Endothelial cell of umbilical vein (primary cell): ENCODE results near the gene EIF2B2. TPM values are rescaled to one million over a fixed set of nuclear protein-coding genes. Genes with fewer than 3 reads are reported as not detected.

ENCODE experiments used
- BruUV-seq: library from RNA; stranded (reverse); fragments of 400-500 nt; replicated peaks from 2 replicates; lab custom pipeline; 2021; lab: Mats Ljungman, UMichigan
- CTCF ChIA-PET: fragments of 300-600, 350-600 bp; sonication (Branson Sonifier 250); formaldehyde crosslinking; loops from one replicate; lab custom pipeline; 2021; ENCODE audit warnings: antibody characterized with exemption, inconsistent platforms; lab: Charles Lee
- POLR2A ChIA-PET: fragments of 300-600, 350-600 bp; sonication (Branson Sonifier 250); formaldehyde crosslinking; loops from one replicate; lab custom pipeline; 2021; ENCODE audit warnings: antibody characterized with exemption, inconsistent platforms; lab: Charles Lee
- DNase-seq: peaks from one replicate; pipeline ENCODE4 v3.0.0-alpha.2; 2011; ENCODE audit warnings: low read depth, low spot score
- FAIRE-seq: peaks from 2 replicates; lab custom pipeline; 2011; peaks lifted over from hg19 to GRCh38; lab: Jason Lieb, UNC
- H2AFZ ChIP-seq: 2 replicates; pipeline ENCODE4 v1.6.0; 2012; ENCODE audit warnings: low read depth, low read length, control low read depth, inconsistent platforms
- H3K27ac ChIP-seq: 2 replicates; pipeline ENCODE4 v1.5.1; 2011; ENCODE audit warnings: low read depth, mild to moderate bottlenecking, control low read depth, low read length, moderate library complexity; ENCODE audit not compliant: insufficient read depth
- H3K27me3 ChIP-seq, 2 experiments: 2 replicates each; pipeline versions ENCODE4 v1.6.0 to v1.6.1; 2011; ENCODE audit warnings: low read length in 2 of 2, mixed read lengths in 1 of 2; ENCODE audit not compliant: control insufficient read depth in 2 of 2, insufficient read depth in 2 of 2
- H3K36me3 ChIP-seq, 2 experiments: 2 replicates in 1 of 2; 3 replicates in 1 of 2; pipeline ENCODE4 v1.5.1; 2011; ENCODE audit warnings: low read length in 2 of 2, mild to moderate bottlenecking in 1 of 2, moderate library complexity in 1 of 2; ENCODE audit not compliant: control insufficient read depth in 2 of 2, insufficient read depth in 2 of 2; ENCODE audit errors: extremely low read depth in 1 of 2
- H3K4me1 ChIP-seq: 3 replicates; pipeline ENCODE4 v1.5.1; 2011; ENCODE audit warnings: mild to moderate bottlenecking, low read length; ENCODE audit not compliant: control insufficient read depth, insufficient read depth; ENCODE audit errors: extremely low read depth
- H3K4me2 ChIP-seq: 2 replicates; pipeline ENCODE4 v1.6.1; 2011; ENCODE audit warnings: low read length, control low read depth, mixed read lengths; ENCODE audit not compliant: insufficient read depth
- H3K4me3 ChIP-seq, 3 experiments: fragments of 200-600 bp in 1 of 3; sonication (generic), shearing (Covaris generic) in 1 of 3; replicated peaks in 1 of 3; 2 replicates each; pipeline ENCODE4 v1.5.1; 2011 to 2016; ENCODE audit warnings: control low read depth in 3 of 3, low read length in 3 of 3, mild to moderate bottlenecking in 2 of 3, inconsistent platforms in 1 of 3, low read depth in 1 of 3, moderate library complexity in 1 of 3; ENCODE audit not compliant: insufficient read depth in 1 of 3
- H3K79me2 ChIP-seq: 2 replicates; pipeline ENCODE4 v1.6.0; 2012; ENCODE audit warnings: low read length, inconsistent platforms; ENCODE audit not compliant: control insufficient read depth, insufficient read depth
- H3K9ac ChIP-seq: replicated peaks from 2 replicates; pipeline ENCODE3; 2011; ENCODE audit warnings: low read length, control low read depth; ENCODE audit not compliant: insufficient read depth; ENCODE audit errors: extremely low read depth
- H3K9me1 ChIP-seq: replicated peaks from 3 replicates; pipeline ENCODE4 v1.6.0; 2011; ENCODE audit warnings: mild to moderate bottlenecking, low read length; ENCODE audit not compliant: control insufficient read depth, insufficient read depth; ENCODE audit errors: extremely low read depth
- H3K9me3 ChIP-seq: replicated peaks from 2 replicates; pipeline ENCODE4 v1.5.1; 2012; ENCODE audit warnings: low read length, inconsistent platforms; ENCODE audit not compliant: control insufficient read depth, insufficient read depth
- H4K20me1 ChIP-seq: replicated peaks from 2 replicates; pipeline ENCODE3; 2011; ENCODE audit warnings: mild to moderate bottlenecking, low read length; ENCODE audit not compliant: control insufficient read depth, insufficient read depth; ENCODE audit errors: extremely low read depth
- EZH2 ChIP-seq: IDR thresholded peaks from 2 replicates; pipeline ENCODE4 v1.6.1; 2012; ENCODE audit warnings: borderline replicate concordance, low read depth, mild to moderate bottlenecking, moderate library complexity, low read length, inconsistent platforms; ENCODE audit not compliant: severe bottlenecking
- FOS ChIP-seq: IDR thresholded peaks from 2 replicates; pipeline ENCODE4 v1.6.1; 2011; ENCODE audit warnings: mild to moderate bottlenecking, low read length, moderate library complexity, borderline replicate concordance; ENCODE audit not compliant: insufficient read depth
- GATA2 ChIP-seq: IDR thresholded peaks from 2 replicates; pipeline ENCODE4 v1.7.0; 2011; ENCODE audit warnings: low read depth, mild to moderate bottlenecking, moderate library complexity, mixed read lengths, low read length; ENCODE audit not compliant: insufficient read length, insufficient read depth
- JUN ChIP-seq: IDR thresholded peaks from 2 replicates; pipeline ENCODE4 v1.6.1; 2011; ENCODE audit warnings: borderline replicate concordance, low read depth; ENCODE audit not compliant: insufficient read length, insufficient read depth
- MYC ChIP-seq: IDR thresholded peaks from one replicate; pipeline ENCODE4 v1.6.1; 2011; ENCODE audit warnings: mild to moderate bottlenecking, low read depth, low read length
- POLR2A ChIP-seq: IDR thresholded peaks from 2 replicates; pipeline ENCODE4 v1.6.1; 2012; ENCODE audit warnings: low read depth, mild to moderate bottlenecking, control low read depth, low read length
- POLR2AphosphoS5 ChIP-seq: IDR thresholded peaks from 2 replicates; pipeline ENCODE4 v1.6.1; 2012; ENCODE audit warnings: low read depth, mild to moderate bottlenecking, control low read depth, low read length, moderate library complexity; ENCODE audit not compliant: insufficient read depth
- dilution Hi-C: fragments of 300-500 bp; cut with MboI; formaldehyde crosslinking; loops from one replicate; pipeline ENCODE4 v1.15.0; 2019; ENCODE audit warnings: low sequenced_read_pairs; ENCODE audit not compliant: extremely low pct_ligation_motif_present
- intact Hi-C: fragments of 100-400 bp; cut with micrococcal nuclease; formaldehyde crosslinking; loops from one replicate; pipeline ENCODE4 v1.10.0; 2022
- polyA plus RNA-seq, 4 experiments: library from polyadenylated mRNA; depleted of rRNA in 3 of 4; stranded (reverse) in 3 of 4; unstranded in 1 of 4; fragments of >200 nt; gene quantifications; 2 replicates each; pipeline versions ENCODE4 v1.2.1 to v1.2.3, GENCODE V29; 2011 to 2012; ENCODE audit warnings: missing spikeins in 1 of 4
- total RNA-seq: library from RNA; stranded (reverse); gene quantifications from 2 replicates; pipeline ENCODE4 v1.2.3, GENCODE V29; 2021
- TF ChIP-seq, protein P1 (sequence below), 2 donors: IDR thresholded peaks; 1 replicate in 1 of 2; 2 replicates in 1 of 2; pipeline ENCODE4 v1.5.1; 2011; ENCODE audit warnings: low read length in 2 of 2, mild to moderate bottlenecking in 2 of 2, moderate library complexity in 2 of 2, control low read depth in 1 of 2, inconsistent platforms in 1 of 2, low read depth in 1 of 2; ENCODE audit not compliant: insufficient read depth in 1 of 2; ENCODE audit errors: extremely low read depth in 1 of 2
- TF ChIP-seq, protein P2 (sequence below): IDR thresholded peaks from 2 replicates; pipeline ENCODE4 v1.6.1; 2011; ENCODE audit not compliant: insufficient read depth, insufficient read length

EIF2B2 gene
- total and polyA plus RNA-seq, 2 donors (not counting 3 experiments of a cell fraction or from before 2014, with no cell fraction given) = 97.0 to 143 TPM

DNA sequence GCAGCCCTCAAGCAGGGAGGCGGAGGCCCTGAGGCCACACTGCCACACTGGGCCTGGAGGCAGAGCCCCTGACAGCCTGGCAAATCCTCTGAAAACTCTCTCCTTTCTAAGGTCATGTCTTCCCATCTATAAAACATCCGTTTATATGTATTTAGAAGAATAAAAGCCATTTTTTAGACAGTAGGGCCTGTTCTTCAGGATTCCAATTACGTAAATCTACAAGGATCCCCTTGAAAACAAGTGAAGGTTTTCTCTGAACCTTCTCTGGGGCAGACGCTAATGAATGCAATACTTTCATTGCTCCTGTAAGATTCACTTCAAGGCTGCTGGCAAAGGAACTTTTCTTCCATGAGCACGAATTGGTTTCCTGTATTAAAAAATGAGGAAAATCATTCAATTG lies 12.8 kb downstream of the EIF2B2 start:
- no peak overlapping the region for H2AFZ ChIP-seq
- H3K9me1 ChIP-seq = no peaks in the 10 kb centered on the region
- H3K27me3 ChIP-seq = no peaks in the 10 kb centered on the region
- peaks cover 14% of the 10 kb centered on the region for H3K4me1 ChIP-seq
- H3K36me3 ChIP-seq = peaks cover 4 to 14% of the 10 kb centered on the region in 2 experiments
- no peak overlapping the region for H3K4me3 ChIP-seq
- dilution Hi-C loops = no loop called here
- H3K4me2 ChIP-seq = no peak overlapping the region
- DNase-seq = no peak
- intact Hi-C loops = no loop called here
- no TSS peak for BruUV-seq
- no peaks in the 10 kb centered on the region for H4K20me1 ChIP-seq
- no peak overlapping the region for H3K27ac ChIP-seq
- no peak for FAIRE-seq
- TF ChIP-seq JUN (no peak), POLR2A (no peak), POLR2AphosphoS5 (no peak), EZH2 (no peak), FOS (no peak), MYC (no peak), GATA2 (no peak)
- TF ChIP-seq, protein P1, sequence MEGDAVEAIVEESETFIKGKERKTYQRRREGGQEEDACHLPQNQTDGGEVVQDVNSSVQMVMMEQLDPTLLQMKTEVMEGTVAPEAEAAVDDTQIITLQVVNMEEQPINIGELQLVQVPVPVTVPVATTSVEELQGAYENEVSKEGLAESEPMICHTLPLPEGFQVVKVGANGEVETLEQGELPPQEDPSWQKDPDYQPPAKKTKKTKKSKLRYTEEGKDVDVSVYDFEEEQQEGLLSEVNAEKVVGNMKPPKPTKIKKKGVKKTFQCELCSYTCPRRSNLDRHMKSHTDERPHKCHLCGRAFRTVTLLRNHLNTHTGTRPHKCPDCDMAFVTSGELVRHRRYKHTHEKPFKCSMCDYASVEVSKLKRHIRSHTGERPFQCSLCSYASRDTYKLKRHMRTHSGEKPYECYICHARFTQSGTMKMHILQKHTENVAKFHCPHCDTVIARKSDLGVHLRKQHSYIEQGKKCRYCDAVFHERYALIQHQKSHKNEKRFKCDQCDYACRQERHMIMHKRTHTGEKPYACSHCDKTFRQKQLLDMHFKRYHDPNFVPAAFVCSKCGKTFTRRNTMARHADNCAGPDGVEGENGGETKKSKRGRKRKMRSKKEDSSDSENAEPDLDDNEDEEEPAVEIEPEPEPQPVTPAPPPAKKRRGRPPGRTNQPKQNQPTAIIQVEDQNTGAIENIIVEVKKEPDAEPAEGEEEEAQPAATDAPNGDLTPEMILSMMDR (IDR thresholded peaks at IDR 0.05; ENCODE audit: extremely low read depth in 1 of 2, insufficient read depth in 1 of 2, low read depth in 1 of 2, low read length in 2 of 2) = no peak
- TF ChIP-seq, protein P2, sequence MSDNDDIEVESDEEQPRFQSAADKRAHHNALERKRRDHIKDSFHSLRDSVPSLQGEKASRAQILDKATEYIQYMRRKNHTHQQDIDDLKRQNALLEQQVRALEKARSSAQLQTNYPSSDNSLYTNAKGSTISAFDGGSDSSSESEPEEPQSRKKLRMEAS = no peak
- ChIA-PET CTCF (interaction anchor here (1.3 kb wide), 1 partner anchor 9 kb away, joined by 3 read pairs; no protein-coding TSS in a partner anchor), POLR2A (no interaction called here)
- H3K79me2 ChIP-seq = no peaks in the 10 kb centered on the region
- no peaks in the 10 kb centered on the region for H3K9me3 ChIP-seq
- H3K9ac ChIP-seq = no peak overlapping the region
